H1 (cell line): Measurements from ENCODE around the gene ANXA6. TPM values are rescaled to one million over a fixed set of nuclear protein-coding genes. Genes with fewer than 3 reads are reported as not detected.

ENCODE experiments used
- CTCF ChIA-PET: fragments of 300-600 bp; sonication (Branson Sonifier 250); formaldehyde crosslinking; loops from one replicate; lab custom pipeline; 2021; ENCODE audit not compliant: partially characterized antibody; lab: Charles Lee
- POLR2A ChIA-PET: fragments of 300-600 bp; sonication (Branson Sonifier 250); formaldehyde crosslinking; loops from one replicate; lab custom pipeline; 2021; ENCODE audit warnings: inconsistent platforms; ENCODE audit not compliant: partially characterized antibody; lab: Charles Lee
- DNase-seq, 2 experiments: peaks; one replicate each; pipeline versions ENCODE4 v3.0.0 to v3.0.0-alpha.2; 2010 to 2022; ENCODE audit warnings: low spot score in 2 of 2, low read depth in 1 of 2, mixed read lengths in 1 of 2
- FAIRE-seq: peaks from 2 replicates; lab custom pipeline; 2011; peaks lifted over from hg19 to GRCh38; lab: Jason Lieb, UNC
- H2AFZ ChIP-seq: 2 replicates; pipeline ENCODE4 v1.8.1; 2012; ENCODE audit warnings: low read length, inconsistent platforms
- H2AK5ac ChIP-seq: 2 replicates; pipeline ENCODE4 v1.6.1; 2013; ENCODE audit warnings: low read depth, low read length
- H2BK120ac ChIP-seq: replicated peaks from 2 replicates; pipeline ENCODE3; 2013; ENCODE audit warnings: low read depth, low read length, inconsistent platforms
- H2BK12ac ChIP-seq: 2 replicates; pipeline ENCODE4 v1.6.1; 2013; ENCODE audit warnings: low read depth, low read length
- H2BK15ac ChIP-seq: 2 replicates; pipeline ENCODE4 v1.6.1; 2013; ENCODE audit warnings: low read length
- H2BK20ac ChIP-seq: 2 replicates; pipeline ENCODE4 v1.6.1; 2013; ENCODE audit warnings: low read length
- H2BK5ac ChIP-seq: 2 replicates; pipeline ENCODE4 v1.6.1; 2013; ENCODE audit warnings: low read depth, low read length
- H3K14ac ChIP-seq: 2 replicates; pipeline ENCODE4 v1.6.1; 2013; ENCODE audit warnings: inconsistent platforms; ENCODE audit not compliant: insufficient read length
- H3K18ac ChIP-seq: 2 replicates; pipeline ENCODE4 v1.6.1; 2013; ENCODE audit warnings: low read length; ENCODE audit errors: extremely low read depth
- H3K23ac ChIP-seq: 2 replicates; pipeline ENCODE4 v1.6.1; 2013; ENCODE audit warnings: inconsistent platforms; ENCODE audit not compliant: insufficient read length
- H3K23me2 ChIP-seq: 2 replicates; pipeline ENCODE4 v1.6.1; 2013; ENCODE audit warnings: low read depth, low read length
- H3K27ac ChIP-seq: 2 replicates; pipeline ENCODE4 v1.6.1; 2011; ENCODE audit warnings: low read depth, low read length, inconsistent platforms
- H3K27me3 ChIP-seq, 4 experiments: replicated peaks in 1 of 4; 1 replicate in 1 of 4; 2 replicates in 3 of 4; pipeline versions ENCODE4 v1.6.1 to v1.8.1; 2011 to 2013; ENCODE audit warnings: low read length in 3 of 4, mild to moderate bottlenecking in 3 of 4, inconsistent platforms in 2 of 4, mixed read lengths in 2 of 4, moderate library complexity in 1 of 4; ENCODE audit not compliant: control insufficient read depth in 3 of 4, insufficient read depth in 3 of 4; ENCODE audit errors: extremely low read depth in 1 of 4
- H3K36me3 ChIP-seq, 4 experiments: 2 replicates each; pipeline versions ENCODE4 v1.6.1 to v1.8.1; 2011 to 2013; ENCODE audit warnings: mild to moderate bottlenecking in 4 of 4, low read length in 3 of 4, moderate library complexity in 2 of 4, control low read depth in 1 of 4, inconsistent platforms in 1 of 4; ENCODE audit not compliant: insufficient read depth in 4 of 4, control insufficient read depth in 2 of 4
- H3K4ac ChIP-seq: replicated peaks from 2 replicates; pipeline ENCODE3; 2013; ENCODE audit warnings: low read length, low read depth, mixed read lengths, inconsistent platforms; ENCODE audit not compliant: insufficient read length
- H3K4me1 ChIP-seq, 4 experiments: replicated peaks in 1 of 4; 1 replicate in 1 of 4; 2 replicates in 3 of 4; pipeline versions ENCODE4 v1.6.1 to v1.8.1; 2011 to 2013; ENCODE audit warnings: low read length in 3 of 4, inconsistent platforms in 2 of 4, mixed read lengths in 1 of 4; ENCODE audit not compliant: insufficient read depth in 4 of 4, control insufficient read depth in 3 of 4
- H3K4me2 ChIP-seq, 2 experiments: 2 replicates each; pipeline versions ENCODE4 v1.6.1 to v1.8.1; 2011 to 2013; ENCODE audit warnings: low read depth in 2 of 2, low read length in 2 of 2, control low read depth in 1 of 2, inconsistent platforms in 1 of 2, mild to moderate bottlenecking in 1 of 2; ENCODE audit not compliant: insufficient read depth in 1 of 2
- H3K4me3 ChIP-seq, 4 experiments: fragments of 200-600, 300-600 bp in 1 of 4; sonication (generic), shearing (Covaris generic), sonication (Bioruptor Twin) in 1 of 4; 2 replicates each; pipeline versions ENCODE4 v1.5.1 to v1.8.1; 2011 to 2016; ENCODE audit warnings: low read length in 4 of 4, low read depth in 3 of 4, control low read depth in 2 of 4, inconsistent platforms in 2 of 4, mild to moderate bottlenecking in 2 of 4, mixed read lengths in 1 of 4, moderate library complexity in 1 of 4; ENCODE audit not compliant: insufficient read depth in 2 of 4; ENCODE audit errors: extremely low read depth in 1 of 4
- H3K56ac ChIP-seq: replicated peaks from 2 replicates; pipeline ENCODE3; 2013; ENCODE audit warnings: low read depth, mild to moderate bottlenecking, mixed read lengths, low read length, inconsistent platforms; ENCODE audit not compliant: insufficient read length
- H3K79me1 ChIP-seq: 2 replicates; pipeline ENCODE4 v1.6.1; 2013; ENCODE audit warnings: low read depth, low read length, control low read depth
- H3K79me2 ChIP-seq, 2 experiments: 2 replicates each; pipeline versions ENCODE4 v1.6.1 to v1.8.1; 2012 to 2013; ENCODE audit warnings: low read length in 2 of 2, mild to moderate bottlenecking in 2 of 2, inconsistent platforms in 1 of 2; ENCODE audit not compliant: insufficient read depth in 2 of 2, control insufficient read depth in 1 of 2
- H3K9ac ChIP-seq, 4 experiments: replicated peaks in 1 of 4; 1 replicate in 1 of 4; 2 replicates in 3 of 4; pipeline versions ENCODE4 v1.6.1 to v1.8.1; 2011 to 2013; ENCODE audit warnings: low read depth in 3 of 4, low read length in 3 of 4, control low read depth in 2 of 4, mild to moderate bottlenecking in 2 of 4, moderate library complexity in 2 of 4, inconsistent platforms in 1 of 4; ENCODE audit errors: extremely low read depth in 1 of 4
- H3K9me3 ChIP-seq, 2 experiments: 2 replicates each; pipeline versions ENCODE4 v1.6.1 to v1.8.1; 2012 to 2013; ENCODE audit warnings: mild to moderate bottlenecking in 2 of 2, moderate library complexity in 2 of 2, control low read depth in 1 of 2, inconsistent platforms in 1 of 2, low read depth in 1 of 2, low read length in 1 of 2, mixed read lengths in 1 of 2; ENCODE audit not compliant: insufficient read depth in 2 of 2
- H4K20me1 ChIP-seq, 2 experiments: replicated peaks in 1 of 2; 2 replicates each; pipeline versions ENCODE3 to v1.8.1; 2011 to 2013; ENCODE audit warnings: inconsistent platforms in 2 of 2, low read length in 2 of 2, mild to moderate bottlenecking in 1 of 2; ENCODE audit not compliant: insufficient read depth in 2 of 2, control insufficient read depth in 1 of 2
- H4K5ac ChIP-seq: 2 replicates; pipeline ENCODE4 v1.6.1; 2013; ENCODE audit warnings: low read length, low read depth, mixed read lengths, inconsistent platforms; ENCODE audit not compliant: insufficient read length
- H4K8ac ChIP-seq: 2 replicates; pipeline ENCODE4 v1.8.0; 2013; ENCODE audit warnings: mild to moderate bottlenecking, moderate library complexity, low read length, inconsistent platforms; ENCODE audit not compliant: insufficient read depth; ENCODE audit errors: extremely low read depth
- H4K91ac ChIP-seq: replicated peaks from 2 replicates; pipeline ENCODE3; 2013; ENCODE audit warnings: low read length, mixed read lengths, inconsistent platforms; ENCODE audit not compliant: insufficient read length
- ATF2 ChIP-seq: IDR thresholded peaks from 2 replicates; pipeline ENCODE4 v1.6.1; 2012; ENCODE audit warnings: low read length, inconsistent platforms
- GABPA ChIP-seq: IDR thresholded peaks from 2 replicates; pipeline ENCODE4 v1.6.1; 2011; ENCODE audit warnings: mild to moderate bottlenecking, low read length, moderate library complexity, borderline replicate concordance; ENCODE audit not compliant: insufficient read depth
- GTF2F1 ChIP-seq: IDR thresholded peaks from 2 replicates; pipeline ENCODE4 v1.6.1; 2012; ENCODE audit warnings: low read depth, low read length, improper control_type of control experiment, borderline replicate concordance
- JUN ChIP-seq: IDR thresholded peaks from 2 replicates; pipeline ENCODE4 v1.6.1; 2011; ENCODE audit warnings: low read depth, mild to moderate bottlenecking, improper control_type of control experiment, low read length
- KDM4A ChIP-seq: IDR thresholded peaks from one replicate; pipeline ENCODE4 v1.7.1; 2012; ENCODE audit warnings: low read depth, mild to moderate bottlenecking, moderate library complexity, low read length, inconsistent platforms; ENCODE audit not compliant: severe bottlenecking
- POLR2A ChIP-seq, 2 experiments: IDR thresholded peaks; 1 replicate in 1 of 2; 2 replicates in 1 of 2; pipeline ENCODE4 v1.6.1; 2011; ENCODE audit warnings: low read depth in 2 of 2, low read length in 2 of 2, mild to moderate bottlenecking in 2 of 2; ENCODE audit errors: control extremely low read depth in 1 of 2
- SP2 ChIP-seq: IDR thresholded peaks from 2 replicates; pipeline ENCODE4 v1.6.1; 2012; ENCODE audit warnings: mild to moderate bottlenecking, low read length, inconsistent platforms
- USF2 ChIP-seq: IDR thresholded peaks from 2 replicates; pipeline ENCODE4 v1.6.1; 2011; ENCODE audit warnings: low read length, improper control_type of control experiment
- WGBS, 2 experiments: shearing (Covaris generic) in 1 of 2; methylation state at CpG; one replicate each; pipeline versions ENCODE4 v1.1.6 to v1.1.7; 2013 to 2015; ENCODE audit warnings: low lambda C conversion rate in 2 of 2, mixed read lengths in 2 of 2, inconsistent platforms in 1 of 2, low coverage in 1 of 2, missing lambda C conversion rate in 1 of 2; ENCODE audit not compliant: insufficient replicate concordance in 2 of 2, insufficient coverage in 1 of 2, insufficient read length in 1 of 2; ENCODE audit errors: extremely low coverage in 1 of 2, missing lambda C conversion rate in 1 of 2; 5-methylcytosine and 5-hydroxymethylcytosine counted together
- polyA plus RNA-seq, 7 experiments: library from polyadenylated mRNA; depleted of rRNA in 3 of 7; stranded (reverse) in 5 of 7; unstranded in 2 of 7; fragments of >200 nt in 5 of 7; fragments of 200-250 nt in 2 of 7; gene quantifications; 1 replicate in 5 of 7; 2 replicates in 1 of 7; 4 replicates in 1 of 7; pipeline versions ENCODE4 v1.2.1 to v1.2.3, GENCODE V29; 2011 to 2013; ENCODE audit warnings: missing spikeins in 2 of 7, mixed read lengths in 2 of 7
- total RNA-seq: library from RNA; stranded (reverse); fragmentation: NEBNext Ultra II Directional; extraction: Animal tissue kit (Norgen Biotek cat#: 25700); gene quantifications from 2 replicates; pipeline ENCODE4 v1.2.1, GENCODE V29; 2021
- TF ChIP-seq, protein P1 (sequence below): IDR thresholded peaks from 2 replicates; pipeline ENCODE4 v1.6.1; 2012; ENCODE audit warnings: inconsistent platforms

ANXA6 gene
- total and polyA plus RNA-seq, 2 of the 8 experiments (the other 6 are each of a cell fraction or from before 2014, with no cell fraction given) = 61.3 to 78.6 TPM

GRCh38 chr5:151056379-151057325 lies 100.9 kb downstream of the ANXA6 start:
- POLR2A ChIA-PET = no interaction called here
- no peak overlapping the region for H4K5ac ChIP-seq
- FAIRE-seq = no peak
- TF ChIP-seq POLR2A (IDR thresholded peaks at IDR 0.05; ENCODE audit: control extremely low read depth in 1 of 2, low read depth in 2 of 2, low read length in 2 of 2) (no peak), ATF2 (no peak), USF2 (no peak), JUN (no peak), GTF2F1 (no peak), KDM4A (no peak), GABPA (no peak), SP2 (no peak)
- TF ChIP-seq, protein P1, sequence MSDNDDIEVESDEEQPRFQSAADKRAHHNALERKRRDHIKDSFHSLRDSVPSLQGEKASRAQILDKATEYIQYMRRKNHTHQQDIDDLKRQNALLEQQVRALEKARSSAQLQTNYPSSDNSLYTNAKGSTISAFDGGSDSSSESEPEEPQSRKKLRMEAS = no peak

More at GRCh38 chr5:151056379-151057325, 100.9 kb downstream of the ANXA6 start:
- Histone ChIP-seq H3K9ac (no peak overlapping the region), H3K23ac (no peak overlapping the region), H2BK12ac (no peak overlapping the region), H2BK20ac (no peak overlapping the region), H3K27me3 (no peaks in the 10 kb centered on the region), H3K4ac (no peak overlapping the region), H4K8ac (peak overlapping the region; percentile 12; the same call in 1 of the 2 replicates), H4K91ac (no peak overlapping the region), H3K18ac (no peak overlapping the region), H3K27ac (no peak overlapping the region), H4K20me1 (peaks cover 2 to 6% of the 10 kb centered on the region in 2 experiments), H3K56ac (no peak overlapping the region), H3K79me1 (no peaks in the 10 kb centered on the region), H3K79me2 (no peaks in the 10 kb centered on the region), H3K4me3 (no peak overlapping the region), H2BK120ac (no peak overlapping the region), H3K36me3 (peaks cover 0 to 7% (median 2%) of the 10 kb centered on the region in 4 experiments; a peak in 3 of 8 replicates), H3K4me1 (no peaks in the 10 kb centered on the region), H3K14ac (no peak overlapping the region), H2BK5ac (no peak overlapping the region), H2AK5ac (no peak overlapping the region), H2AFZ (no peak overlapping the region), H3K23me2 (no peaks in the 10 kb centered on the region), H3K4me2 (no peak overlapping the region), H2BK15ac (no peak overlapping the region), H3K9me3 (no peaks in the 10 kb centered on the region)
- 91 to 100% methylated on average over 1 to 25 of the region's 25 CpGs for WGBS, 2 experiments
- CTCF ChIA-PET = interaction anchor here (1.6 to 28.6 kb wide), 5 partner anchors 4 to 80 kb away, joined by 5 to 777 read pairs (median 442); partner anchors contain the start of gene TNIP1
- DNase-seq = no peak
